Measurements from ENCODE around the gene CDH23. TPM values are rescaled to one million over a fixed set of nuclear protein-coding genes. Genes with fewer than 3 reads are reported as not detected.

The CDH23 gene
- total and polyA plus RNA-seq, 2 donors (not counting 1 experiment from before 2014, with no cell fraction given), result 0.37 to 0.89 TPM

DNA sequence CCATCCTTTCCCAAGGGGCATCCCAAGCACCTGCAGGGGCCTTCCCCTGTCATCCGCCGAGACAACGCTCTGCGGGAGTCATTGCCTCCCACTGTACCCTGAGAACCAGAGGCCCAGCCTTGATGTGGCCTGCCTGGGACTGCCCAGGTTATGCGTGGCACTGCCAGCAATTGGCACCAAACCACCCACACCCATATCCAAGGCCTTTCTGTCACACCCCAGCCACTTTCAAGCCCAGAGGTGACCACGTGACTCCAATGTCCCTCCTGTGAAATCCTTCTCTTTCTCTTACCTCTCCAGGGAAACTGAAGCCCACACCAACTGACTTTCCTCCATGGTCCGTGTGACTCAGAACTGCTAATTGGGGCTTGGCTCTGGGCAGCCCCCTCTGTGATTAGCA is 198.9 kb downstream of the CDH23 start:
- H3K4me3 ChIP-seq (ENCODE audit: control extremely low read depth in 1 of 5, extremely low read depth in 1 of 5, insufficient read depth in 1 of 5, low read depth in 2 of 5, low read length in 4 of 5), result no peak overlapping the region
- no peak for DNase-seq
- POLR2A ChIA-PET, result no interaction called here
- Mint-ChIP-seq H3K4me1 (peaks cover 9% of the 10 kb centered on the region), H3K4me3 (no peak overlapping the region), H3K27me3 (peaks cover 7% of the 10 kb centered on the region), H3K9me3 (ENCODE audit: insufficient read depth) (no peaks in the 10 kb centered on the region), H3K27ac (no peak overlapping the region)
- ATAC-seq (ENCODE audit: low read depth), result no peak
- no peaks in the 10 kb centered on the region for H3K9me3 ChIP-seq (ENCODE audit: control extremely low read depth in 1 of 3, control insufficient read depth in 2 of 3, insufficient read depth in 1 of 3, low read length in 2 of 3)
- no peaks in the 10 kb centered on the region for H3K36me3 ChIP-seq (replicated peaks in 1 of 2; ENCODE audit: control extremely low read depth in 1 of 2, control insufficient read depth in 1 of 2, extremely low read depth in 1 of 2, insufficient read depth in 2 of 2, low read length in 1 of 2)
- H3K27me3 ChIP-seq (replicated peaks in 1 of 4; ENCODE audit: control extremely low read depth in 1 of 4, control insufficient read depth in 3 of 4, insufficient read depth in 4 of 4, low read length in 3 of 4), result peaks cover 0 to 3% (median 0%) of the 10 kb centered on the region in 4 experiments
- intact Hi-C loops (cut with micrococcal nuclease), result no loop called here
- H3K4me1 ChIP-seq (ENCODE audit: control insufficient read depth in 2 of 2, insufficient read depth in 2 of 2, low read length in 2 of 2), result peaks cover 0 to 8% of the 10 kb centered on the region in 2 donors
- no peak overlapping the region for H3K27ac ChIP-seq (ENCODE audit: low read length in 2 of 2)
- no peak overlapping the region for H3K9ac ChIP-seq (ENCODE audit: low read length)
- H4K20me1 ChIP-seq (ENCODE audit: control insufficient read depth, insufficient read depth, low read length, poor library complexity, severe bottlenecking), result no peaks in the 10 kb centered on the region
- CTCF ChIA-PET, result no interaction called here
- no peaks in the 10 kb centered on the region for H3K79me2 ChIP-seq (ENCODE audit: control insufficient read depth, insufficient read depth, low read length)
- no peak overlapping the region for H3K4me2 ChIP-seq (replicated peaks; ENCODE audit: low read depth, low read length, poor library complexity, severe bottlenecking)
- 84% methylated on average over 7 of the region's 7 CpGs for WGBS (ENCODE audit: insufficient coverage)
- TF ChIP-seq, protein P1, sequence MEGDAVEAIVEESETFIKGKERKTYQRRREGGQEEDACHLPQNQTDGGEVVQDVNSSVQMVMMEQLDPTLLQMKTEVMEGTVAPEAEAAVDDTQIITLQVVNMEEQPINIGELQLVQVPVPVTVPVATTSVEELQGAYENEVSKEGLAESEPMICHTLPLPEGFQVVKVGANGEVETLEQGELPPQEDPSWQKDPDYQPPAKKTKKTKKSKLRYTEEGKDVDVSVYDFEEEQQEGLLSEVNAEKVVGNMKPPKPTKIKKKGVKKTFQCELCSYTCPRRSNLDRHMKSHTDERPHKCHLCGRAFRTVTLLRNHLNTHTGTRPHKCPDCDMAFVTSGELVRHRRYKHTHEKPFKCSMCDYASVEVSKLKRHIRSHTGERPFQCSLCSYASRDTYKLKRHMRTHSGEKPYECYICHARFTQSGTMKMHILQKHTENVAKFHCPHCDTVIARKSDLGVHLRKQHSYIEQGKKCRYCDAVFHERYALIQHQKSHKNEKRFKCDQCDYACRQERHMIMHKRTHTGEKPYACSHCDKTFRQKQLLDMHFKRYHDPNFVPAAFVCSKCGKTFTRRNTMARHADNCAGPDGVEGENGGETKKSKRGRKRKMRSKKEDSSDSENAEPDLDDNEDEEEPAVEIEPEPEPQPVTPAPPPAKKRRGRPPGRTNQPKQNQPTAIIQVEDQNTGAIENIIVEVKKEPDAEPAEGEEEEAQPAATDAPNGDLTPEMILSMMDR (IDR thresholded peaks at IDR 0.05), result no peak
- TF ChIP-seq EZH2 (IDR thresholded peaks at IDR 0.05; ENCODE audit: borderline replicate concordance, insufficient read depth, low read depth, low read length, poor library complexity, severe bottlenecking), result no peak
- H2AFZ ChIP-seq (ENCODE audit: insufficient read depth, low read depth, low read length, poor library complexity, severe bottlenecking), result no peak overlapping the region

DNA sequence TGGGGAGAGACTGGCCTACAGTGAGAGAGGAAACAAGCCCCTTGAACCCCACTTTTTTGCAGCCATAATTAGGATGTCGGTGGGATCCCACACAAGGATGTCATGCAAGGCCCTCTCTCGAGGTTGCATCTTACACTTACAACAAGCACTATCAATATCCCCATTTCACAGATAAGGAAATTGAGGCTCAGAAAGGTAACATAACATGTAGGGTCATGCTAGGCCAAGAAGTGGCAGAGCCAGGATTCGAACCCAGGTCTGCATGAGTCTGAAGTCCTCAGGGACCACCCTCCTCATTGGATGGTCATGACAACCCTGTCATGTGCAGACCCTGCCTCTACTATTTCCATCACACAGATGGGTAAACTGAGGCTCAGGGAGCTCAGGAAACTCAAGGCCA is 199.4 kb downstream of the CDH23 start:
- H3K4me1 ChIP-seq (ENCODE audit: control insufficient read depth in 2 of 2, insufficient read depth in 2 of 2, low read length in 2 of 2), result peaks cover 0 to 8% of the 10 kb centered on the region in 2 donors
- Mint-ChIP-seq H3K27ac (no peak overlapping the region), H3K9me3 (ENCODE audit: insufficient read depth) (no peaks in the 10 kb centered on the region), H3K4me3 (no peak overlapping the region), H3K4me1 (peaks cover 9% of the 10 kb centered on the region), H3K27me3 (peaks cover 4% of the 10 kb centered on the region)
- H2AFZ ChIP-seq (ENCODE audit: insufficient read depth, low read depth, low read length, poor library complexity, severe bottlenecking), result no peak overlapping the region
- ATAC-seq (ENCODE audit: low read depth), result no peak
- no peak overlapping the region for H3K27ac ChIP-seq (ENCODE audit: low read length in 2 of 2)
- no peak overlapping the region for H3K9ac ChIP-seq (ENCODE audit: low read length)
- no peak overlapping the region for H3K4me2 ChIP-seq (replicated peaks; ENCODE audit: low read depth, low read length, poor library complexity, severe bottlenecking)
- intact Hi-C loops (cut with micrococcal nuclease), result no loop called here
- no peaks in the 10 kb centered on the region for H3K9me3 ChIP-seq (ENCODE audit: control extremely low read depth in 1 of 3, control insufficient read depth in 2 of 3, insufficient read depth in 1 of 3, low read length in 2 of 3)
- peaks cover 0 to 3% (median 0%) of the 10 kb centered on the region in 4 experiments for H3K27me3 ChIP-seq (replicated peaks in 1 of 4; ENCODE audit: control extremely low read depth in 1 of 4, control insufficient read depth in 3 of 4, insufficient read depth in 4 of 4, low read length in 3 of 4)
- WGBS (ENCODE audit: insufficient coverage), result 80% methylated on average over 1 of the region's 3 CpGs
- no peak for DNase-seq
- no peaks in the 10 kb centered on the region for H3K79me2 ChIP-seq (ENCODE audit: control insufficient read depth, insufficient read depth, low read length)
- POLR2A ChIA-PET, result no interaction called here
- no peaks in the 10 kb centered on the region for H4K20me1 ChIP-seq (ENCODE audit: control insufficient read depth, insufficient read depth, low read length, poor library complexity, severe bottlenecking)
- no peak overlapping the region for H3K4me3 ChIP-seq (ENCODE audit: control extremely low read depth in 1 of 5, extremely low read depth in 1 of 5, insufficient read depth in 1 of 5, low read depth in 2 of 5, low read length in 4 of 5)
- H3K36me3 ChIP-seq (replicated peaks in 1 of 2; ENCODE audit: control extremely low read depth in 1 of 2, control insufficient read depth in 1 of 2, extremely low read depth in 1 of 2, insufficient read depth in 2 of 2, low read length in 1 of 2), result no peaks in the 10 kb centered on the region
- CTCF ChIA-PET, result no interaction called here
- TF ChIP-seq, protein P1 (IDR thresholded peaks at IDR 0.05), result no peak
- TF ChIP-seq EZH2 (IDR thresholded peaks at IDR 0.05; ENCODE audit: borderline replicate concordance, insufficient read depth, low read depth, low read length, poor library complexity, severe bottlenecking), result no peak
